DND-41 (cell line): Measurements from ENCODE around the gene HENMT1.
"Not testable (repeated sequence)": the region's sequence is repeated elsewhere in the genome, so short reads cannot be mapped to it uniquely, and the experiment has no call there.

Experiments used
- ATAC-seq: fragments of 200-7000 bp; cut with Tn5 transposase; 3 replicates; pipeline ENCODE4 v1.9.1; 2021; ENCODE audit warnings: low read depth; ENCODE audit not compliant: insufficient read depth
- DNase-seq: peaks from one replicate; pipeline ENCODE4 v3.0.0-alpha.2; 2020
- H2AFZ ChIP-seq: 2 replicates; pipeline ENCODE4 v1.6.0; 2012; ENCODE audit warnings: low read depth, low read length
- H3K27ac ChIP-seq: 2 replicates; pipeline ENCODE4 v1.5.1; 2012; ENCODE audit warnings: low read length, inconsistent platforms
- H3K27me3 ChIP-seq: fragments of 200-600 bp; sonication (generic); 2 replicates; pipeline ENCODE4 v1.6.0; 2012; ENCODE audit warnings: low read length, mild to moderate bottlenecking, inconsistent platforms; ENCODE audit not compliant: insufficient read depth, poor library complexity
- H3K36me3 ChIP-seq: 2 replicates; pipeline ENCODE4 v1.5.1; 2012; ENCODE audit warnings: low read length, inconsistent platforms; ENCODE audit not compliant: insufficient read depth
- H3K4me1 ChIP-seq: 2 replicates; pipeline ENCODE4 v1.5.1; 2012; ENCODE audit warnings: mild to moderate bottlenecking, low read length; ENCODE audit not compliant: insufficient read depth
- H3K4me2 ChIP-seq: 2 replicates; pipeline ENCODE4 v1.6.0; 2012; ENCODE audit warnings: mild to moderate bottlenecking, moderate library complexity, low read length, inconsistent platforms; ENCODE audit not compliant: insufficient read depth
- H3K4me3 ChIP-seq, 2 experiments: fragments of 200-600 bp in 1 of 2; shearing (Covaris generic) in 1 of 2; 2 replicates each; pipeline ENCODE4 v1.5.1; 2012 to 2016; ENCODE audit warnings: inconsistent platforms in 2 of 2, low read length in 2 of 2, mild to moderate bottlenecking in 2 of 2, low read depth in 1 of 2, moderate library complexity in 1 of 2
- H3K79me2 ChIP-seq: 2 replicates; pipeline ENCODE4 v1.6.0; 2012; ENCODE audit warnings: low read length, inconsistent platforms; ENCODE audit not compliant: insufficient read depth
- H3K9ac ChIP-seq: 2 replicates; pipeline ENCODE4 v1.6.0; 2012; ENCODE audit warnings: low read depth, mild to moderate bottlenecking, inconsistent platforms, low read length, moderate library complexity
- H3K9me3 ChIP-seq: 2 replicates; pipeline ENCODE4 v1.5.1; 2012; ENCODE audit warnings: low read length, moderate library complexity, mild to moderate bottlenecking, inconsistent platforms; ENCODE audit not compliant: insufficient read depth, severe bottlenecking
- H4K20me1 ChIP-seq: 2 replicates; pipeline ENCODE4 v1.6.0; 2012; ENCODE audit warnings: low read length; ENCODE audit not compliant: insufficient read depth
- EZH2 ChIP-seq: IDR thresholded peaks from 3 replicates; pipeline ENCODE4 v1.6.1; 2012; ENCODE audit warnings: borderline replicate concordance, low read depth, mild to moderate bottlenecking, moderate library complexity, low read length, inconsistent platforms; ENCODE audit not compliant: severe bottlenecking
- TF ChIP-seq, protein P1 (sequence below): IDR thresholded peaks from 2 replicates; pipeline ENCODE4 v1.5.1; 2012; ENCODE audit warnings: borderline replicate concordance, low read length, moderate library complexity, mild to moderate bottlenecking; ENCODE audit not compliant: poor library complexity, severe bottlenecking; ENCODE audit errors: extremely low read depth

The HENMT1 gene

DNA sequence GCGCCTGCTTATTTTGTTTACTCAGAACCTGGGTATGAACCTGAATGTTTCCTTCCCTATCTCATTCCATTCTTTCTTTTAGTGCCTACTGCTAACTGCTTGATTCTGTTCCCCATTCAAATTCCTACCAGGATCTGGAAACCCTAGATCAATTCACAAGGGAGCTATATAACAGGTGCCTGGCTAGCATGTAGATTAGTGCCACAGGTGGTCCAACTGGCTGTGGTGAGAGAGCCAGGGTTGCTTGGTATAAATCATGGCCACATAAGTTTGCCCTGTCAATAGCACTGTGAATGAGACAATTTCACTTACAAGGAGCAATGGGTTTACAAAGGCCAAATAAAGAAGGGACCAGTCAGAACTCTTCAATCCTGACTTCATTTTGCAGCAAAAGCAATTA lies 24.6 kb upstream of the HENMT1 start:
- no peak overlapping the region for H2AFZ ChIP-seq
- ATAC-seq: no peak

GRCh38 chr1:108681701-108682100 lies 20.8 kb upstream of the HENMT1 start:
- H3K4me2 ChIP-seq: not testable (repeated sequence)

More for the DNA sequence above, 24.6 kb upstream of the HENMT1 start:
- DNase-seq: no peak
- no peaks in the 10 kb centered on the region for H3K36me3 ChIP-seq
- H3K27me3 ChIP-seq: no peaks in the 10 kb centered on the region
- no peaks in the 10 kb centered on the region for H4K20me1 ChIP-seq
- H3K27ac ChIP-seq: no peak overlapping the region
- TF ChIP-seq EZH2: no peak
- TF ChIP-seq, protein P1, sequence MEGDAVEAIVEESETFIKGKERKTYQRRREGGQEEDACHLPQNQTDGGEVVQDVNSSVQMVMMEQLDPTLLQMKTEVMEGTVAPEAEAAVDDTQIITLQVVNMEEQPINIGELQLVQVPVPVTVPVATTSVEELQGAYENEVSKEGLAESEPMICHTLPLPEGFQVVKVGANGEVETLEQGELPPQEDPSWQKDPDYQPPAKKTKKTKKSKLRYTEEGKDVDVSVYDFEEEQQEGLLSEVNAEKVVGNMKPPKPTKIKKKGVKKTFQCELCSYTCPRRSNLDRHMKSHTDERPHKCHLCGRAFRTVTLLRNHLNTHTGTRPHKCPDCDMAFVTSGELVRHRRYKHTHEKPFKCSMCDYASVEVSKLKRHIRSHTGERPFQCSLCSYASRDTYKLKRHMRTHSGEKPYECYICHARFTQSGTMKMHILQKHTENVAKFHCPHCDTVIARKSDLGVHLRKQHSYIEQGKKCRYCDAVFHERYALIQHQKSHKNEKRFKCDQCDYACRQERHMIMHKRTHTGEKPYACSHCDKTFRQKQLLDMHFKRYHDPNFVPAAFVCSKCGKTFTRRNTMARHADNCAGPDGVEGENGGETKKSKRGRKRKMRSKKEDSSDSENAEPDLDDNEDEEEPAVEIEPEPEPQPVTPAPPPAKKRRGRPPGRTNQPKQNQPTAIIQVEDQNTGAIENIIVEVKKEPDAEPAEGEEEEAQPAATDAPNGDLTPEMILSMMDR: no peak
- no peaks in the 10 kb centered on the region for H3K9me3 ChIP-seq
- H3K4me2 ChIP-seq: no peak overlapping the region
- peaks cover 1% of the 10 kb centered on the region; the same call in 1 of the 2 replicates for H3K4me1 ChIP-seq
- no peaks in the 10 kb centered on the region for H3K79me2 ChIP-seq
- no peak overlapping the region for H3K4me3 ChIP-seq
- H3K9ac ChIP-seq: no peak overlapping the region

GRCh38 chr1:108679586-108680213 lies 18.8 kb upstream of the HENMT1 start:
- H3K4me2 ChIP-seq: no peak overlapping the region
- H2AFZ ChIP-seq: no peak overlapping the region; the same call in 1 of the 2 replicates

More at GRCh38 chr1:108681701-108682100, 20.8 kb upstream of the HENMT1 start:
- ATAC-seq, H3K27me3 ChIP-seq, H3K9me3 ChIP-seq, H3K27ac ChIP-seq, H3K4me3 ChIP-seq, H2AFZ ChIP-seq, H3K9ac ChIP-seq, H3K4me1 ChIP-seq, H4K20me1 ChIP-seq, DNase-seq, H3K79me2 ChIP-seq, H3K36me3 ChIP-seq: not testable (repeated sequence)

GRCh38 chr1:108678706-108679105 lies 17.8 kb upstream of the HENMT1 start:
- peaks cover 4% of the 10 kb centered on the region for H3K27me3 ChIP-seq
- no peaks in the 10 kb centered on the region for H3K9me3 ChIP-seq
- no peak overlapping the region for H3K4me2 ChIP-seq
- no peaks in the 10 kb centered on the region for H3K36me3 ChIP-seq
- TF ChIP-seq, protein P1: no peak
- TF ChIP-seq EZH2: no peak
- H3K9ac ChIP-seq: no peak overlapping the region
- no peak for DNase-seq
- no peaks in the 10 kb centered on the region for H4K20me1 ChIP-seq
- ATAC-seq: no peak
- no peaks in the 10 kb centered on the region for H3K79me2 ChIP-seq
- no peak overlapping the region for H3K27ac ChIP-seq
- no peak overlapping the region for H3K4me3 ChIP-seq
- no peaks in the 10 kb centered on the region; the same call in 1 of the 2 replicates for H3K4me1 ChIP-seq
- H2AFZ ChIP-seq: no peak overlapping the region

More at GRCh38 chr1:108679586-108680213, 18.8 kb upstream of the HENMT1 start:
- Histone ChIP-seq H3K9ac (no peak overlapping the region), H3K4me1 (no peaks in the 10 kb centered on the region; the same call in 1 of the 2 replicates), H3K9me3 (no peaks in the 10 kb centered on the region), H3K27me3 (peaks cover 4% of the 10 kb centered on the region), H3K36me3 (no peaks in the 10 kb centered on the region), H3K27ac (no peak overlapping the region), H4K20me1 (no peaks in the 10 kb centered on the region), H3K4me3 (no peak overlapping the region), H3K79me2 (no peaks in the 10 kb centered on the region)
- no peak for TF ChIP-seq EZH2
- TF ChIP-seq, protein P1: no peak
- DNase-seq (no peak), ATAC-seq (no peak)
